ENCODE measurements around the gene DNAJC8. TPM values are rescaled to one million over a fixed set of nuclear protein-coding genes. Genes with fewer than 3 reads are reported as not detected.
A peak's percentile ranks its signal among the peaks of the same experiment; 100 is the strongest.

The DNAJC8 gene
- total RNA-seq (74.3 TPM), polyA plus RNA-seq (ENCODE audit: insufficient read depth in 1 of 8, insufficient read length in 8 of 8, low replicate concordance in 1 of 8) (100 to 1,000 TPM in 1 of 8 donors, 10 to 100 TPM in 7; 77.3 to 107 (median 84.0) TPM)
- long read RNA-seq, donor 1, transcript DNAJC8-201 (9 exons, 1,759 nt): major isoform, 22 of 33 reads
- long read RNA-seq, donor 1, partial matches to known transcripts: 5 of 33 reads
- long read RNA-seq, donor 1, other reads (novel, unspliced or antisense): 0 of 33 reads
- long read RNA-seq, donor 2, partial matches to known transcripts: 0 of 4 reads
- long read RNA-seq, donor 2, other reads (novel, unspliced or antisense): 0 of 4 reads
- long read RNA-seq, donor 3, transcript DNAJC8-201 (9 exons, 1,759 nt): major isoform, 39 of 215 reads
- long read RNA-seq, donor 3, partial matches to known transcripts: 27 of 215 reads
- long read RNA-seq, donor 3, other reads (novel, unspliced or antisense): 144 of 215 reads
- long read RNA-seq, donor 4, transcript DNAJC8-201 (9 exons, 1,759 nt): major isoform, 11 of 22 reads
- long read RNA-seq, donor 4, partial matches to known transcripts: 10 of 22 reads
- long read RNA-seq, donor 4, other reads (novel, unspliced or antisense): 0 of 22 reads
- long read RNA-seq, donor 5, transcript DNAJC8-201 (9 exons, 1,759 nt): major isoform, 84 of 165 reads
- long read RNA-seq, donor 5, partial matches to known transcripts: 77 of 165 reads
- long read RNA-seq, donor 5, other reads (novel, unspliced or antisense): 0 of 165 reads
- long read RNA-seq, donor 6, transcript DNAJC8-203 (4 exons, 721 nt): minor isoform, 5 of 113 reads
- long read RNA-seq, donor 6, transcript DNAJC8-201 (9 exons, 1,759 nt): major isoform, 60 of 113 reads
- long read RNA-seq, donor 6, partial matches to known transcripts: 48 of 113 reads
- long read RNA-seq, donor 6, other reads (novel, unspliced or antisense): 0 of 113 reads
- long read RNA-seq, donor 7, transcript DNAJC8-201 (9 exons, 1,759 nt): major isoform, 33 of 88 reads
- long read RNA-seq, donor 7, partial matches to known transcripts: 52 of 88 reads
- long read RNA-seq, donor 7, other reads (novel, unspliced or antisense): 0 of 88 reads
- long read RNA-seq, donor 8, transcript DNAJC8-201 (9 exons, 1,759 nt): major isoform, 33 of 45 reads
- long read RNA-seq, donor 8, partial matches to known transcripts: 11 of 45 reads
- long read RNA-seq, donor 8, other reads (novel, unspliced or antisense): 0 of 45 reads
- long read RNA-seq, donor 9, transcript DNAJC8-201 (9 exons, 1,759 nt): major isoform, 14 of 42 reads
- long read RNA-seq, donor 9, partial matches to known transcripts: 26 of 42 reads
- long read RNA-seq, donor 9, other reads (novel, unspliced or antisense): 0 of 42 reads
- long read RNA-seq, donor 10, transcript DNAJC8-201 (9 exons, 1,759 nt): major isoform, 42 of 62 reads
- long read RNA-seq, donor 10, partial matches to known transcripts: 18 of 62 reads
- long read RNA-seq, donor 10, other reads (novel, unspliced or antisense): 0 of 62 reads
- long read RNA-seq, donor 11, transcript DNAJC8-201 (9 exons, 1,759 nt): major isoform, 27 of 51 reads
- long read RNA-seq, donor 11, transcript DNAJC8-203 (4 exons, 721 nt): minor isoform, 5 of 51 reads
- long read RNA-seq, donor 11, partial matches to known transcripts: 19 of 51 reads
- long read RNA-seq, donor 11, other reads (novel, unspliced or antisense): 0 of 51 reads

GRCh38 chr1:28232558-28233263, at the start of gene DNAJC8:
Gene DNAJC8 (minus strand): TSS chr1:28233029. CDS start chr1:28232998, 31 bp downstream.
- DNase-seq: peak; percentile 98
- 0% methylated on average over 31 of the region's 40 CpGs for WGBS (ENCODE audit: insufficient coverage)
- H3K9me3 ChIP-seq (replicated peaks; ENCODE audit: control insufficient read depth, low read depth, low read length): no peaks in the 10 kb centered on the region
- no peaks in the 10 kb centered on the region for H3K27me3 ChIP-seq (ENCODE audit: control insufficient read depth, insufficient read depth, low read length)
- peak within 1 kb of the TSS; percentile 98 for H3K4me3 ChIP-seq (ENCODE audit: low read length)
- peaks cover 12% of the 10 kb centered on the region for H3K36me3 ChIP-seq (ENCODE audit: control insufficient read depth, insufficient read depth, low read length)
- peaks cover 21% of the 10 kb centered on the region for H3K4me1 ChIP-seq (ENCODE audit: control insufficient read depth, insufficient read depth, low read length)
- H3K27ac ChIP-seq (ENCODE audit: low read length): peak within 1 kb of the TSS; percentile 77

- Histone ChIP-seq H3K4me3 (ENCODE audit: low read length) (no peak overlapping the region), H3K4me1 (ENCODE audit: control insufficient read depth, insufficient read depth, low read length) (no peaks in the 10 kb centered on the region), H3K36me3 (ENCODE audit: control insufficient read depth, insufficient read depth, low read length) (peaks cover 24% of the 10 kb centered on the region), H3K9me3 (replicated peaks; ENCODE audit: control insufficient read depth, low read depth, low read length) (no peaks in the 10 kb centered on the region), H3K27me3 (ENCODE audit: control insufficient read depth, insufficient read depth, low read length) (no peaks in the 10 kb centered on the region), H3K27ac (ENCODE audit: low read length) (no peak overlapping the region)
- 81% methylated on average over 11 of the region's 14 CpGs for WGBS (ENCODE audit: insufficient coverage)
- no peak for DNase-seq
Measured at GRCh38 chr1:28281608-28282425, 49.0 kb upstream of the DNAJC8 start.

- Histone ChIP-seq H3K9me3 (replicated peaks; ENCODE audit: control insufficient read depth, low read depth, low read length) (no peaks in the 10 kb centered on the region), H3K27me3 (ENCODE audit: control insufficient read depth, insufficient read depth, low read length) (no peaks in the 10 kb centered on the region), H3K4me1 (ENCODE audit: control insufficient read depth, insufficient read depth, low read length) (no peaks in the 10 kb centered on the region), H3K36me3 (ENCODE audit: control insufficient read depth, insufficient read depth, low read length) (peaks cover 24% of the 10 kb centered on the region), H3K27ac (ENCODE audit: low read length) (no peak overlapping the region), H3K4me3 (ENCODE audit: low read length) (no peak overlapping the region)
- peak; percentile 16 for DNase-seq
- 88% methylated on average over 3 of the region's 5 CpGs for WGBS (ENCODE audit: insufficient coverage)
Measured at GRCh38 chr1:28280977-28281381, 48.1 kb upstream of the DNAJC8 start.

- H3K4me3 ChIP-seq (ENCODE audit: low read length): no peak overlapping the region
- no peak for DNase-seq
- H3K9me3 ChIP-seq (replicated peaks; ENCODE audit: control insufficient read depth, low read depth, low read length): no peaks in the 10 kb centered on the region
- H3K27me3 ChIP-seq (ENCODE audit: control insufficient read depth, insufficient read depth, low read length): no peaks in the 10 kb centered on the region
- WGBS (ENCODE audit: insufficient coverage): 90% methylated on average over 8 of the region's 8 CpGs
- no peak overlapping the region for H3K27ac ChIP-seq (ENCODE audit: low read length)
- H3K36me3 ChIP-seq (ENCODE audit: control insufficient read depth, insufficient read depth, low read length): peaks cover 24% of the 10 kb centered on the region
- H3K4me1 ChIP-seq (ENCODE audit: control insufficient read depth, insufficient read depth, low read length): no peaks in the 10 kb centered on the region
Measured at GRCh38 chr1:28280501-28280900, 47.7 kb upstream of the DNAJC8 start.

GRCh38 chr1:28279721-28280120, 46.9 kb upstream of the DNAJC8 start:
- peaks cover 26% of the 10 kb centered on the region for H3K36me3 ChIP-seq (ENCODE audit: control insufficient read depth, insufficient read depth, low read length)
- DNase-seq: no peak
- H3K9me3 ChIP-seq (replicated peaks; ENCODE audit: control insufficient read depth, low read depth, low read length): no peaks in the 10 kb centered on the region
- no peak overlapping the region for H3K27ac ChIP-seq (ENCODE audit: low read length)
- no peaks in the 10 kb centered on the region for H3K27me3 ChIP-seq (ENCODE audit: control insufficient read depth, insufficient read depth, low read length)
- 90% methylated on average over 3 of the region's 7 CpGs for WGBS (ENCODE audit: insufficient coverage)
- no peak overlapping the region for H3K4me3 ChIP-seq (ENCODE audit: low read length)
- H3K4me1 ChIP-seq (ENCODE audit: control insufficient read depth, insufficient read depth, low read length): no peaks in the 10 kb centered on the region

- H3K9me3 ChIP-seq (replicated peaks; ENCODE audit: control insufficient read depth, low read depth, low read length): no peaks in the 10 kb centered on the region
- no peaks in the 10 kb centered on the region for H3K4me1 ChIP-seq (ENCODE audit: control insufficient read depth, insufficient read depth, low read length)
- H3K4me3 ChIP-seq (ENCODE audit: low read length): no peak overlapping the region
- 100% methylated on average over 1 of the region's 5 CpGs for WGBS (ENCODE audit: insufficient coverage)
- no peaks in the 10 kb centered on the region for H3K27me3 ChIP-seq (ENCODE audit: control insufficient read depth, insufficient read depth, low read length)
- DNase-seq: no peak
- peaks cover 32% of the 10 kb centered on the region for H3K36me3 ChIP-seq (ENCODE audit: control insufficient read depth, insufficient read depth, low read length)
- no peak overlapping the region for H3K27ac ChIP-seq (ENCODE audit: low read length)
Measured at GRCh38 chr1:28278763-28279162, 45.9 kb upstream of the DNAJC8 start.

- H3K36me3 ChIP-seq (ENCODE audit: control insufficient read depth, insufficient read depth, low read length): peaks cover 19% of the 10 kb centered on the region
Measured at GRCh38 chr1:28273216-28273860, 40.5 kb upstream of the DNAJC8 start.

GRCh38 chr1:28272215-28272852, 39.5 kb upstream of the DNAJC8 start:
- peaks cover 16% of the 10 kb centered on the region for H3K36me3 ChIP-seq (ENCODE audit: control insufficient read depth, insufficient read depth, low read length)
- no peaks in the 10 kb centered on the region for H3K4me1 ChIP-seq (ENCODE audit: control insufficient read depth, insufficient read depth, low read length)
- no peak overlapping the region for H3K27ac ChIP-seq (ENCODE audit: low read length)
- WGBS (ENCODE audit: insufficient coverage): 92% methylated on average over 12 of the region's 20 CpGs
- no peaks in the 10 kb centered on the region for H3K27me3 ChIP-seq (ENCODE audit: control insufficient read depth, insufficient read depth, low read length)
- no peaks in the 10 kb centered on the region for H3K9me3 ChIP-seq (replicated peaks; ENCODE audit: control insufficient read depth, low read depth, low read length)
- no peak overlapping the region for H3K4me3 ChIP-seq (ENCODE audit: low read length)
- no peak for DNase-seq

More at GRCh38 chr1:28273216-28273860, 40.5 kb upstream of the DNAJC8 start:
- Histone ChIP-seq H3K9me3 (replicated peaks; ENCODE audit: control insufficient read depth, low read depth, low read length) (no peaks in the 10 kb centered on the region), H3K27me3 (ENCODE audit: control insufficient read depth, insufficient read depth, low read length) (no peaks in the 10 kb centered on the region), H3K27ac (ENCODE audit: low read length) (no peak overlapping the region), H3K4me3 (ENCODE audit: low read length) (no peak overlapping the region), H3K4me1 (ENCODE audit: control insufficient read depth, insufficient read depth, low read length) (no peaks in the 10 kb centered on the region)
- DNase-seq: no peak
- WGBS (ENCODE audit: insufficient coverage): 81% methylated on average over 16 of the region's 17 CpGs
